HG03520 (cell line): ENCODE measurements around the gene FOXS1.

Experiments
- ATAC-seq: cut with Tn5 transposase; IDR thresholded peaks from one replicate; pipeline ENCODE4 v1.9.1; 2021; ENCODE audit warnings: mild to moderate bottlenecking, moderate library complexity; ENCODE audit not compliant: unreplicated experiment

FOXS1 gene

DNA sequence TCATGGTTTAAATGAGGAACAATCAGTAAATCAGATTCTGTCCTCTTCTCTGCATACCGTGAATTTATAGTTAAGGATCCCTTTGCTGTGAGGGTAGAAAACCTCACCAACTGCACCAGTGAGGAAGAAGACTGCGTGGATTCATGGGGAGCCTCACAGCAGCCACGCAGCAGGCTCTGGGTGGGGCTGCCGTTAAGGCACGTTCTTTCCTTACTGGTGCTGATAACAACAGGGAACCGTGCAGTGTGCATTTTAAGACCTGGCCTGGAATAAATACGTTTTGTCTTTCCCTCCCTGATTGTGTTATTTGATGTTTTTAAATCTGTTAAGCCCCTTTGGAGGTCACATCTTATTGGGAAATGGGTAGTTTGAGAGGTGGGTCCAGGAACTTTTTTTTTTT lies 43.9 kb downstream of the FOXS1 start:
- no peak for ATAC-seq

DNA sequence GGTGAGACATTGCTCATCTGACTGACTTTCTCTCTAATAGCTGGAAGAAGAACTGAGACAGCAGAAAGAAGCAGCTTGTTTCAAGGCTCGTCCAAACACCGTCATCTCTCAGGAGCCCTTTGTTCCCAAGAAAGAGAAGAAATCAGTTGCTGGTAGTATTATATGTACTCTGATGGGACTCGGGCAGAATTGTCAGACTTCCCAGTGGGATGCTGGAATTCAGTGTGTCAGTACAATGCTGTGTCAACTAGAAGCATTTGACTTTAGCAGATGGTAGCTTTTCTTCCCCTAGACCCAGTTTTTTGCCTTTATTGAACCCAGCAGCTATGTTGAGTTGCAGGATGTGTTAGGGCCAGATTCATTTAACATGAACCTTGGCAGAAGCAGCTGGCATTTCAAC lies 48.0 kb downstream of the FOXS1 start:
- no peak for ATAC-seq
